HG02763 (cell line): Measurements from ENCODE around the gene PITX3.

ENCODE experiments used
- ATAC-seq: cut with Tn5 transposase; IDR thresholded peaks from one replicate; pipeline ENCODE4 v1.9.1; 2021; ENCODE audit warnings: mild to moderate bottlenecking, moderate library complexity; ENCODE audit not compliant: unreplicated experiment

PITX3 gene

DNA sequence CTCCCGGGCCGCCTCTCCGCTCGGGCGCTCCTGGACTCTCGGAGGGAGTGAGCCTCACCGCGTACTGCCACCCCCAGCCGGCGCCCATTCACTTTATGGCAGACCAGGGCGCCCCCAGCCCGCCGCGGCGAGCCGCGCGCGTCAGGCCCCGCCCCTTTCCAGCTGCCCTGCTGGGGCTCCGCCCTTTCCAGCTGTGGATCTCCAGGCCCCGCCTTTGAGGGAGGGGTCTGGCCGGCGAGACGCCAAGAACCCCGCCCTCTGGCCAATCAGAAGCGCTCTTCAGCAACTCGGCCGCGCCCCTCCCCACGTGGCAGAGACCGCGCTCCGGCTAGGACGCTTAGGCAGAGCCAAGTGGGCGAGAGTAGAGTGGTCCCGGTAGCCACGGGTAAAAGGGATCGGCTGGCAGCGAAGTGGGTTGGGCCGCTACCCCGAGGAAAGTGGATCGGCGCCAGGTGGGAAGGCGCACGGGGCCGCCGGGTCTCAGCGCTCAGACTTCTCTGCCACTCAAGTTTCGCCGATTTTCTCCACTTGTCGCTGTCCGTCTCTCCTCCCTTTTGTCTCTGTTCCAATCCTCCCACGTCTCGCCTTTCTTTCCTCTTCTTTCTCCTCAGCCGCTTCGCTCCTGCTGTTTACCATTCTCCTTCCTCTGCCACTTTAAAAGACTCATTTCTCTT lies at the start of gene PITX3:
Gene PITX3 (minus strand): TSS at position 69 of the 674 bp plus-strand sequence. CDS start 9,432 bp downstream, outside the sequence.
- peak; percentile 32 for ATAC-seq

DNA sequence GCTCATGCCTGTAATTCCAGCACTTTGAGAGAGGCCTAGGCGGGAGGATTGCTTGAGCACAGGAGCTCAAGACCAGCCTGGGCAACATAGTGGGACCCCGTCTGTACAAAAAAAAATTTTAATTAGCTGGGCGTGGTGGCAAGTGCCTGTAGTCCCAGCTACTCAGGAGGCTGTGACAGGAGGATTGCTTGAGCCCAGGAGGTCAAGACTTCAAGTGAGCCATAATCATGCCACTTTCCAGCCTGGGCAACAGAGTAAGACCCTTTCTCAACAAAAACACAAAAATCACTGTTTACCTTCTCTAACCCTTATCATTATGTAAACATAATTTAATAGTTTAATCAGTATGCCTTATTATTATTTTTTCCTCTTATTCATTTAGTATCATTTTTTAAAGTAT lies 48.5 kb upstream of the PITX3 start:
- ATAC-seq: no peak

DNA sequence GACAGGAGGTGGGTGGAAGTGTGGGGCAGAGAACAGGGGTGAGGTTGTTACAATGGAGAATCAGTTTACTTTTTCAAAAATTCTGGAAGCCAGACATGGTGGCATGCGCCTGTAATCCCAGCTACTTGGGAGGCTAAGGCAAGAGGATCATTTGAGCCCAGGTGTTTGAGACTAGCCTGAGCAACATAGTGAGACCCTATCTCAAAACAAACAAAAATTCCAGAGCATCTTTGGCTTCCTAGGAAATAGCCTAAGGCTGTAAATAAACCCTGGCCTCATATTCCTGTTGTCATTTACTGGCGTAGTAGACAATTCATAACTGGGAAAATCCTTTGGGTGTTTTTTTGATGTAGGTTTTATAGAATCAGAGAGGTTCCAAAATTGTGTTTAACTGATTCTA lies 48.0 kb upstream of the PITX3 start:
- no peak for ATAC-seq

DNA sequence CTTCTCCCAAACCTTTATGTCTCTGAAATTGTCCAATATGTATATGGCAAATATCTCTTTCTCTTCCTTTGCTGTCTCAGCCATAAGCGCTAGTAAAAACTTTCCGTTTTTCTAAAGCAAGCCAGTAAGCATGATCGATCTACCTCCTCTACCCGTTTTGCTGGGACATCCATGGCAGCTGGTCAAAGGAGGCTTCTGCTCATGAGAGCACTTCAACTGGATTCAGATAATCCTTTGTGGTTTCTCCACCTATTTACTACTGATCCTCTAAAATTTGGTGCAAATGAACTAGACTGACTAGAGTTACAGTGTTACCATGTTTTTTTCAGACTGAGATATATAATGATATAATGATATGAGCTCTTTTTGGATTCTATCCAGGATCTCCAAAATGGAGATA lies 46.7 kb upstream of the PITX3 start:
- ATAC-seq: no peak

DNA sequence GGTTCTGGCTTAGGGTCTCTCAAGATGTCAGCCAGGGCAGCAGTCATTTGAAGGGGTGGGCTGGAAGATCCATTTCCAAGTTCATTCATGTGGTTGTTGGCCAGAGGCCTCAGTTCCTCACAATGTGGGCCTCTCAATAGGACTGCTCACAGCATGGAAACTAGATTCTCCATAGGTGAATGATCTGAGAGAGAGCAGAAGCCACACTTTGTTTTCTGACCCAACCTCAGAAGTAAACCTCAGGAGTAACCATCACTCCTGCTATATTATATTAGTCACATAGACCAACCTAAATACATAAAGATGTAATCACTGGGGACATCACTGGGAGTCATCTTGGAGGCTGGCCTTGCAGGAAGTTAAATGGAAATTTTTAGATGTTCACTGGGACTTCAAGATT lies 46.2 kb upstream of the PITX3 start:
- no peak for ATAC-seq

DNA sequence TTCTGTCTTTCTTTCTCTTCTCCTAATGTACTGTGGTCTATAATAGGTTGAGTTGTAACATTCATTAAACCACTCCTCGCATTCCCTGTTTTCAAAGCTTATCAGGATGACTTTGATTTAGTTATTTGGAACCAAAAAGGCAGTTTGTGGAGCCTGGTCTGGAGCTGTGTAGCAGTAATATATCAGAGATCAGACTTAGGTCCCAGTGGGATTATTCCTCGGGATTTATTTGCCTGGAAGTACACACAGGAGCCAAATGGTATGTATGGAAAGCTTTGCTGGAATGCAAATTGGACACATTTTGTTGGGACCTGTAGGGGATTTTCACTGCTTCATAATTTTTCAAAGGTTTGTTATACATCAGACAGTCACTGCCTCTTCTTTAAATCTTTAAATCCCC lies 44.9 kb upstream of the PITX3 start:
- ATAC-seq: no peak

DNA sequence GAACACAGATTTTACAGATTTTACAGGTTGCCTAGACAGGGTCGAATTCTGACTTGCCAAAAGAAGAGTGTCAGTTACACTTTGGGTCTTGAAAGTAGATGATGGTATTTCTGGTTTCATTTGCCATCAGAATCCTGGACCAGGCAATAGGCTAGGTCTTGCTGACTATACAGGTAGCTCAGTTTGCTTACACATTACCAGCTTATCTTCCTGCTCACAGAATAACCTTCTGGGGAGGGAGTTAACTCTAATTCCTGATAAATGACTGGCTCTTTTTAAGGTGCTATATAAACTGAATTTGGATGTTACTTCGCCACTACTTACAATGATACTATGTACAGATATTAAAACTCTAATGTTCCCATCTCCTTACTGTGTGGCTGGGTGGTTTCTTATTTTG lies 43.8 kb upstream of the PITX3 start:
- ATAC-seq: no peak

DNA sequence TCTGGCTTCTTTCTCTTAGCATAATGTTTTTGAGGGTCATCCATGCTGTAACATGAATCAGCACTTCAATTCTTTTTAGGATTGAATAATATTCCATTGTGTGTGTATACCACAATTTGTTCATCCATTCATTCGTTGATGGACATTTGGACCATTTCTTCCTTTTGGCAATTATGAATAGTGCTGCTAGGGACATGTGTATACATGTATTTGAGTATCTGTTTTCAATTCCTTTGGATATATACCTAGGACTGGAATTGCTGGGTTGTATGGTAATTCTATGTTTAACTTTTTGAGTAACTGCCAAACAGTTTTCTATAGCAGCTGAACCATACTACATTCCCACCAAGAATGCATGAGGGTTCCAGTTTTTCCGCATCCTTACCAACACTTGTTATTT lies 43.2 kb upstream of the PITX3 start:
- ATAC-seq: no peak

DNA sequence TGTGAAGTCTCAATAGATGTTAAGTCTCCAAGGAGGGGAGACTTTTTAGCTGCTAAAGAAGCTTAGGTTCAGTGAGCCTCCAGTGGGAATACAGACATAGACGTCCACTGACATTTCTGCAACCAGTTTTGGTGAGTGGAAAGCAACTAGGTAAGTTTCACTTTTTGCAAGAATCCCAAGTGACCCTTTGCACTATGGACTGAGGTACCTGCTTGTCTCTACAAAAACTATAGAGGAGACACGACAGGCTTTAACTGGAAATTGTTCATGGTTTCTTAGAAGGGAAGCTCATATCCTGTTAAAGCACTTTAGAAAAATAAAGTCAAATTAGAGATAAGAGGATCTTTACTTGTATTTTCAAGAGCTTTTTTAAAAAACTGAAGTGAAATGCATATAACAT lies 42.6 kb upstream of the PITX3 start:
- ATAC-seq: no peak

DNA sequence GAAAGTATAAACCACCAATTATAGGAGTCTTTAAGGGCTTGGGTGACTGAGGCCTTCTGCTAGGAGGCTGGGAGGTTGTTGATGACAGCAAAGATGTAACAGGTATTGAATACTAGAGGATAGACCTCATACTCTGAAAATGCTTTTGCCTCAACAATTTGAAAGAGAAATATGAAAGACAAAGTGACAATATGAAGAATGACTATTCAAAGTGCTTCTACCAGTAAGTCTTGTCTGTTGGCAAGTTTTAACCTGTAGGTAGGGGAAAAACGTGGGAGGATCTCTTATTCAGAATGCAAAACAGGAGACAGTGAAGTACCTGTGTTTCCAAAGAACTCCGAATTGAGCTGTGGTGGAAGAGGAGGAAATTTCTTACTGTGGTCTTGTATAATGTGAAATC lies 42.2 kb upstream of the PITX3 start:
- ATAC-seq: no peak

DNA sequence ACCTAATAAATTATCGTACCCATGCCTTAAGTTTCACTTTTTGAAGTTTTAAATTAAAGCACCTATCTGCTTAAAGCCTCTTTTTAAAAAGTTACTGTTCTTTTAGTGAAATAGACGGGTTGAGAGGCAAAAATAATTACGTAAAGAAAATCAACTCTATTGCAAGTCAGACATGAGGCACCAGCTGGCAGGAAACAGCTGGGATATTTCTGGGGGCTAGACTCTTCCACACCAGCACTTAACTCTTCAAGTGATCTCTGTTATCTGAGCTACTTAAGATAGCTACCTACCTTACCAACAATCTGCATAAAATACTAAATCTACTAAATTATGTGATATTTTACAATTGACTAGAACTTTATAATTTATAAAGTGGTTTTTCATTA lies 39.8 kb upstream of the PITX3 start:
- no peak for ATAC-seq

DNA sequence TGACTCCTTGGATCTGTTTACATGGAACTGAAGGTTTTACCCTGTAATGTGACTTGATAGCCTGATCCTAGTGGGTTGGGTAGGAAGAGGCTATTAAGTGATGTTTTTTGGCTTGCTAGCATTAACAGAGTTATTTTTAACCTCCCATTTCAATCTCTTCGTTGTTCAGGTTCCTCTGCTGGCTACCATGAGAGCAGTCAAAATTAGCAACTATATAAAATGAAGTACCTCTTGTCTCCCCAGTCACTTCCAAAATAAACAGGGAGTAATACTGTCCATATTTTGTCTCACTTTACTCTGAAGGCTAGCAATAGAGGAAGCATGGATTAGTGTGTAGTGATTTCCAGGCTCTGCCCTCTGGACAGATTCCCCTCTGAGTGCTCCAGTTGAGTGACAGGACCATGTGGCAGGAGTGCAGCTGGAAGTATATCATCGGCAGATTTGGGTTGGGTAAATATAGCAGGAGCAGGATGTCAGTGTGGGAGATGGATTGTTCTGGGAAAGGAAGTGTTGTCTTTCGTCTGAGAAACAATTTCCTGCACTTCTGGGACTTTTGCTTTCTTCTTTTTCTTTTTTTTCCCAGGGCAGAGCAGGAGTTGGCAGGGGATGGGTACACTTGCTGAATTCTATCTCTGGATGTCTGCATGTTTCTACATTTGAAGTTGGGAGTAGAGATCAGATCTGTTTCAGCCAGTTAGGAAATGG lies 39.2 kb upstream of the PITX3 start:
- no peak for ATAC-seq

DNA sequence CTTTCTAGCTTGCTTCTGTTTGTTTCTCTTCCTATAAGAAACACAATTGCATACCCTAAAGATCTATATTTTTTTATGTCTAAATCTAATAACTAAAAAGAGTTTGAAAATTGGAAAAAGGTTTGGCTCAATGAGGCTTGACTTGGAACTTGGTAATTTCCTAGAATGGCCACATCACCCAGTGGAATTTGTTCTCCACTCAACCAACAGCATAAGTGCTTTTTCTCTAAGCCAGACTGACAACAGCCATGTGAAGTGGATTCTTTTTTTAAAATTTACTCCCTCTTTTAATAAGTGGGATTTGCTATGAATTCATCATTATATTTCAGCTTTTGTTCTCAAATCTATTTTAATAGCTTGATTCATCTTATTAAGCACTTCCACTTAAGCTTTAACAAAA lies 37.8 kb upstream of the PITX3 start:
- ATAC-seq: no peak

DNA sequence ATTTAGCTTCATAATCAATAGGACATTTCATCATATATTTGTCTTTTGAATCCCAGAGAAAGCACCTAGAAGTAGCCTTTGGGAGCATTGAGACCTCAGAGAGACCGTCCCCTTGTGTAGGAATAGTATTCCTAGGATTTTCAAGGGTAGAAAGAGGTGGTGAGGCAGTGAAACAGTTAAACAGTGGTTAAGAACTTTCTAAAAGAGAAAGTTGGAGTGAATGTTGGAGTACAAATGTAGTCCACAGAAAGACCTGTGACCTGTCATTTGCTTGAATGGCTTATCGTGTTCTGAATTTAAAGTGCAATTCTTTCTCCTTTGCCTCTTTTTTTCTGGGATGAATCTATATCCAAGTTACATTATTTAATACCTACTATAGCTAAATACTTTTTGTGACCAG lies 34.0 kb upstream of the PITX3 start:
- no peak for ATAC-seq

DNA sequence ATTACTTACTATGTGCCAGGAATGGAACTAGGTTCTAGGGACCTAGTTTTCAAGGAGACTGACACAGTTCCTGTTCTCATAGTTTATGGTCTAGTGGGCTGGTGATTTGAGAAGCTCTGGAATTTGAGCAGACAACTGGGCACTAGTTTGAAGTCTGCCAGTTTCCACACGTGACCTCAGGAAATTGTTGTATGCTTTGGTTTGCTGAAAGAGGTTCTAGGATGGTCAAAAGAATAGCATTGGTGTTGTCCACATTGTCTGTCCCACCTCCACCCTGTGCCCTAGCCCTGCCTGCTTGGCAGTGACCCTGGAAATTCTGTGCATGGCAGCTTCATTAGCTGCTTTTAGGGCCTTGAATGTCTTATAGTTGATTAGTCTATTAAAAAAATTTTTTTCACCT lies 32.8 kb upstream of the PITX3 start:
- ATAC-seq: no peak

DNA sequence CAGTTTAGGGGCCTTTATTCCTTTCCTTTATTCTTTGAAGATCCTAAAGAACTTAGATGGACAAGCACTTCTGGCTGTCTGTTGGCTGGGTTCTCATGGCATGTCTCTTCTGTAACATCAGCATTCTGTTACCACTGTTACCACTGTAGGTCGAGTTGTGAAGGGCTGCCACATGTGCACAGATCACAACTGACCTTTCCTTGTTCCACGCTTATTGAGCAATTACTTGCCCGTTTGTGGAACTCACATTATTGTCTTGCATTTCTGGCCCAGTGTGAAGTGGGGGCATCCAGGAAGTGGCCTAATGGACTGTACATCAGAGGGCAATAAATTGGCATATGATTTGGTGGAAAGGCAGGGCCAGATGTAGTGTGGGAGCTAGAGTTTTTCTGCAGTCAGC lies 27.7 kb upstream of the PITX3 start:
- no peak for ATAC-seq

DNA sequence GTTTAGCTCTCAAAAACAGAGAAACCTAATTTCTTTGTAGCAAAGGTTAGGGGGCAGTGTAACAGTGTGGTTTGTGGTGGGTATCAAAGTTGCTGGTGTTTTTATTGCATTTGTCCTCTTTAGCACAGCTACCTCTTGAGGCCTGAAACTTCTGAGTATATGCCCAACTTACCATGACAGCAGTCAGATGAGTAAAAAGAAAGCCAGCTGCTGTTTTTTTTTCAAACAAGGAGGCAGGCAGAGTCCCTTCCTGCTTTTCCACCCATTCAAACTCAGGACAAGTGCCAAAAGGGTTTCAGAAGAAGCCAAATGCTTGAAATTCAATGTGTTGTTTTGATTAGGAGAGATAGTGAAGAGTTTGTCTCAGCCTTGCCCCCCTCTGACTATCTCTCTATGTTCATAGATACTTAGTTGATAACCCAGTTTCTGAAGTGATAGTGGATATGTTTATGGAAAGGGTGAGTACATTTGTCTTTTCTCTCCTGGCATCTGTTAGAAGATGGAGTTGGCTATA lies 27.1 kb upstream of the PITX3 start:
- no peak for ATAC-seq

DNA sequence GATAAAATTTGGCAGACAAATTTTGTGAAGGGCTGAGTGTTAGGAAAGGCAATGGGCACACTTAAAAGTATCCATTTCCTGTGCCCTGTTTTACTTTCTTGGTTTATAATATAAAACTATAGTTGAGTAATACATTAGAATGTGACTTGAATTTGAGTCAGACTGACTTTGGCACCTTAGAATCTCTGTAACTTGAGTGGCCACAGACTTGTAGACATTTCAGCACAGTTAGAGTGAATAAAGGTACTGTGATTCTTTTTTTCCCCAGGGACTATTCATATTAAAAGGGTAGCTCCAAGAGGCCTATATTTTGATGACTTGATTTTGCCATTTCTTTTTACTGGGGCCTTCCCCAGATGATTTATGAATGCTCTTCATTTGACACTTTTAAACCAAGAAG lies 26.4 kb upstream of the PITX3 start:
- ATAC-seq: no peak

DNA sequence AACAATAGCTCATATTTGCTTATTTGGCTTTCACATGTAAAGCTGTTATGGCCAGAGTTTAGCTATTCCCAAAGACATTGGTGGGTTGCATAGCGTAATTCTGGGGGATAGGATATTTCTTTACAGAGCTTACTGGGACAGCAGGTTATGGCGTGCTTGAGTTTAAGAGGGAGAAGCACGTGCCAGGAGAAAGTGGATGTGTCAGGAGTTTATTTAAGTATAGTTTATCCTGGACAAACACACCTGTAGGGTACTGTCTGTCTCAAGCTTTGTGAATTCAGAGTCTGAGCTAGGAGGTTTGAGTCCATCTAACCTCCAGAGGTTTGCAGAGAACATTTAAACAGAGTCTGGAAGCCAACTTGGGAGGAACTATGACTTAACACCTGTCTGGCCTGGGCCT lies 25.4 kb upstream of the PITX3 start:
- no peak for ATAC-seq

DNA sequence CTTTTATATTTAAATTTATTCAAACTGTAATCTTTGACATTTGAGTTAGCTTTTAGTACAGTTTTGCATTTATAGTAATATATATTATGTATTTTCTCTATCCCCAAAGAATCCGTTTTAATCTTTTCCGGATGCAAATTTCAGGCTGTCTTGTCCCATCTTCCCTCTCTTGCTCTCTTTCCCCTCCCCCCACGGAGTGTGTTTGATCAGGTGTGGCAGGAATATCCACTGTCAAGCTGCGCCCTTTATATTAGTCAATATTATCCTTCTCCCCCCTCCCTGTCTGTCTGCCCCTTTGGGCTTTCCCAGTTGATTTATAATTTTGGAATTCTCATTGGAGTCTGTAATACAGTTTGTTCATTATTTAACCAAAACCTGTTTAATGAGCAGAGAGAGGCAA lies 23.1 kb upstream of the PITX3 start:
- ATAC-seq: no peak

DNA sequence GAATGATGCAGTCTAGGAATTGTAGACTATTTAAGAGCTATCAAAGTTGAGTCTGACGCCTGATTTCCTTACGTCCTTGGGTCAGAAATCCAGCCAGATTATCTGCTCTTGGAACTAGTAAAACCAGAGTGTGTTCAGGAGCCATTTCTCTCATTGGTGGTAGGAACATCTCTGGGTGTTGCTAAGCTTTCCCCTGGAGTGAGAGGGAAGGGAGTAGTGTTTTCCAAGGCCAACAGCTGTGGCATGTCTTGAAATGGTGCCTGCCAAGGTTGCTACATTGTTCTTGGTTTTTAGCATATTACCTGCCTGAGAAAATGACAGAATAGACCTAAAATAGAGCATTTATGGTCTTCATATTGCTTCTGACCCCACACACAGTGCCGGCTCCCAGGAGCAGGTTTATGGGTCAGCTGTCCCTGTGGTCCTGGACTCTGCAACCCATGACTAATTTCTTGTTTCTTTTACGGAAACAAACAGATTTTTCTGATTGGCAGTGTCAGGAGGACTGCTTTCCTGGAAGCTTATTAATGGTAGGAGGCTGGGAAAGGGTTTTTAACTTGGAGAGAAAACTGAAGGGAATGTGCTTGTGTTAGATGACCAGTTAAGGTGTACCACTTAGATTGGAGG lies 21.5 kb upstream of the PITX3 start:
- ATAC-seq: no peak

DNA sequence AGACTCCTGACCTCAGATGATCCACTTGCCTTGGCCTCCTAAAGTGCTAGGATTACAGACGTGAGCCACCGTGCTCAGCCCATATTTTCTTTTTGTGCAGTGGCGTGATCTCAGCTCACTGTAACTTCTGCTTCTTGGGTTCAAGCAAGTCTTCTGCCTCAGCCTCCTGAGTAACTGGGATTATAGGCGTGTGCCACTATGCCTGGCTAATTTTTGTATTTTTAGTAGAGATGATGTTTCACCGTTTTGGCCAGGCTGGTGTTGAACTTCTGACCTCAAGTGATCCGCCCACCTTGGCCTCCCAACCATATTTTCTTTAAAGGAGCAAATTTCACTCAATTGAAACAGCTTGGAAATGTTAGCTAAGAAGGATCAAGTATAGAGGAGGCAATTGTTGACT lies 20.5 kb upstream of the PITX3 start:
- ATAC-seq: no peak
